Erythroblast (primary cell): ENCODE results near the gene DENND1B.
"Not testable (repeated sequence)": the region's sequence is repeated elsewhere in the genome, so short reads cannot be mapped to it uniquely, and the experiment has no call there.

Experiments used
- DNase-seq, 2 experiments: peaks; one replicate each; lab custom pipeline; 2025; lab: John Stamatoyannopoulos, UW
- GATA1 ChIP-seq: IDR thresholded peaks from 2 replicates; pipeline ENCODE4 v1.6.1; 2011; ENCODE audit warnings: low read depth, mild to moderate bottlenecking, control low read depth, low read length, moderate library complexity
- POLR2A ChIP-seq: IDR thresholded peaks from 2 replicates; pipeline ENCODE4 v1.6.1; 2011; ENCODE audit warnings: mild to moderate bottlenecking, low read length

The DENND1B gene

GRCh38 chr1:197705941-197706340 lies 69.3 kb downstream of the DENND1B start:
- no peak for DNase-seq
- TF ChIP-seq GATA1, result no peak

- DNase-seq, result not testable (repeated sequence)
Measured at GRCh38 chr1:197700688-197701087, 74.6 kb downstream of the DENND1B start.

- TF ChIP-seq POLR2A (no peak), GATA1 (no peak)
- no peak for DNase-seq
Measured at GRCh38 chr1:197696372-197696771, 78.9 kb downstream of the DENND1B start.

- DNase-seq, result no peak
- no peak for TF ChIP-seq GATA1
- no peak for TF ChIP-seq POLR2A
Measured at GRCh38 chr1:197695961-197696360, 79.3 kb downstream of the DENND1B start.

GRCh38 chr1:197692965-197693364 lies 82.3 kb downstream of the DENND1B start:
- TF ChIP-seq GATA1 (no peak), POLR2A (no peak)
- peak; percentile 17 to 22 for DNase-seq

- DNase-seq, result no peak
- TF ChIP-seq GATA1, result no peak
- TF ChIP-seq POLR2A, result no peak
Measured at GRCh38 chr1:197691816-197692215, 83.5 kb downstream of the DENND1B start.

- TF ChIP-seq POLR2A (no peak), GATA1 (no peak)
- DNase-seq, result peak; percentile 18 to 22
Measured at GRCh38 chr1:197690074-197690473, 85.2 kb downstream of the DENND1B start.

- no peak for DNase-seq
- TF ChIP-seq POLR2A (no peak), GATA1 (no peak)
Measured at GRCh38 chr1:197688233-197688632, 87.0 kb downstream of the DENND1B start.

- DNase-seq, result no peak
- no peak for TF ChIP-seq POLR2A
- TF ChIP-seq GATA1, result no peak
Measured at GRCh38 chr1:197686702-197687355, 88.5 kb downstream of the DENND1B start.

- TF ChIP-seq GATA1 (no peak), POLR2A (no peak)
- no peak for DNase-seq
Measured at GRCh38 chr1:197686231-197686630, 89.0 kb downstream of the DENND1B start.

GRCh38 chr1:197685785-197686184 lies 89.5 kb downstream of the DENND1B start:
- DNase-seq, result no peak
- TF ChIP-seq POLR2A, result no peak
- TF ChIP-seq GATA1, result no peak

GRCh38 chr1:197683895-197684553 lies 91.3 kb downstream of the DENND1B start:
- TF ChIP-seq GATA1, result no peak
- no peak for DNase-seq

- TF ChIP-seq GATA1 (no peak), POLR2A (no peak)
- no peak for DNase-seq
Measured at GRCh38 chr1:197683280-197683679, 92.0 kb downstream of the DENND1B start.

GRCh38 chr1:197680311-197680710 lies 95.0 kb downstream of the DENND1B start:
- no peak for DNase-seq
- TF ChIP-seq POLR2A, result no peak

GRCh38 chr1:197677752-197678295 lies 97.5 kb downstream of the DENND1B start:
- no peak for DNase-seq
- TF ChIP-seq POLR2A (no peak), GATA1 (no peak)
